GM19455 (cell line): ENCODE results near the gene ADAMTS9.

ENCODE experiments used
- ATAC-seq: cut with Tn5 transposase; IDR thresholded peaks from one replicate; pipeline ENCODE4 v1.9.1; 2021; ENCODE audit not compliant: unreplicated experiment

Gene ADAMTS9

GRCh38 chr3:64578062-64578770, 109.6 kb downstream of the ADAMTS9 start:
- ATAC-seq = no peak

- ATAC-seq = no peak
Observed at GRCh38 chr3:64576211-64576775, 111.5 kb downstream of the ADAMTS9 start.

GRCh38 chr3:64575211-64575844, 112.5 kb downstream of the ADAMTS9 start:
- peak; percentile 81 for ATAC-seq

- no peak for ATAC-seq
Observed at GRCh38 chr3:64574194-64574593, 113.6 kb downstream of the ADAMTS9 start.

GRCh38 chr3:64571982-64572381, 115.8 kb downstream of the ADAMTS9 start:
- no peak for ATAC-seq

- ATAC-seq = no peak
Observed at GRCh38 chr3:64568895-64569517, 118.8 kb downstream of the ADAMTS9 start.

GRCh38 chr3:64566859-64567258, 120.9 kb downstream of the ADAMTS9 start:
- ATAC-seq = no peak

- ATAC-seq = no peak
Observed at GRCh38 chr3:64563751-64564150, 124.0 kb downstream of the ADAMTS9 start.

- ATAC-seq = no peak
Observed at GRCh38 chr3:64561868-64562267, 125.9 kb downstream of the ADAMTS9 start.

- ATAC-seq = no peak
Observed at GRCh38 chr3:64561325-64561843, 126.4 kb downstream of the ADAMTS9 start.

- no peak for ATAC-seq
Observed at GRCh38 chr3:64560791-64561190, 127.0 kb downstream of the ADAMTS9 start.

GRCh38 chr3:64559588-64559987, 128.2 kb downstream of the ADAMTS9 start:
- ATAC-seq = no peak

- ATAC-seq = no peak
Observed at GRCh38 chr3:64556046-64556445, 131.8 kb downstream of the ADAMTS9 start.

GRCh38 chr3:64555351-64555750, 132.4 kb downstream of the ADAMTS9 start:
- no peak for ATAC-seq

GRCh38 chr3:64554096-64554920, 133.5 kb downstream of the ADAMTS9 start:
- ATAC-seq = no peak

GRCh38 chr3:64552966-64553365, 134.8 kb downstream of the ADAMTS9 start:
- no peak for ATAC-seq

- no peak for ATAC-seq
Observed at GRCh38 chr3:64552160-64552559, 135.6 kb downstream of the ADAMTS9 start.

GRCh38 chr3:64551697-64552096, 136.1 kb downstream of the ADAMTS9 start:
- ATAC-seq = no peak

- ATAC-seq = no peak
Observed at GRCh38 chr3:64550745-64551144, 137.1 kb downstream of the ADAMTS9 start.

- no peak for ATAC-seq
Observed at GRCh38 chr3:64549869-64550268, 137.9 kb downstream of the ADAMTS9 start.
